ENCODE results near the gene MEF2C. TPM values are rescaled to one million over a fixed set of nuclear protein-coding genes. Genes with fewer than 3 reads are reported as not detected.

The MEF2C gene
- total RNA-seq, 2 experiments from 2014 or later = 0.06 to 0.19 TPM

DNA sequence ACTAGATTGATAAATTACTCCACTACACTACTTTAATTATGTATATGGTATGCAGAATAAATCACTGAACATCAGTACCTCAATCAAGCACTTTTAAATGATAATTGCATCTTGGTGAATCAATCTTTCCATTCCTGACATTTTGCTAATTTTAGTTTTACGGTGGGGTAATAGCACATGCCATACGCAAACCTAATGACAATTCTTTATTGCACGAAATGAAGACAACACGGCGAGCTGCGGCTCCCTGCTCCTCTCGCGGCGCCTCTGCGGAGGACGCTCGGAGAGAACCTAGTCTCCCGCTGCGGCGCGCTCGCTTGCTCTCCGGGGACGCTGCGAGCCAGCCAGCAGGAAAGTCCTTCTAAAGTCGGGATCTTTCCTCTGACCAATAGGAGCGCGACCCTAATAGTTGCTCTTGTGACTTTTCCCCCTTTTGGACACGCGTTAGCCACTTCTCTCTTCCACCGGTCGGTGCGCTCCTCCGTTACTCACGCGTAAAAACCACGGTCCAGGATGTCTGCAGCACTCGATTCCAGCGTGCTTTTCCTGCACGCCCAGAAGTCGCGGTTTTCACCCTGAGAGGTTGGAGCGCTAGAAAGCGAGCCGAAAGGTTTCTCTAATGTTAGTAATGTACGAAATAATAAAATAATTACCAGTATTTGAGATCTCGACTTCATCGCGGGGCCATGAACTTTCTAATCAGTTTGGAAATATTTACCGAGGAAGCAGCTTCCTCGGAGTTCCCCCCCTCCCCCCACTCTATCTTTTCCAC is 1.0 kb upstream of the MEF2C start:
- Mint-ChIP-seq H3K27ac (no peak overlapping the region), H3K27me3 (peaks cover 70% of the 10 kb centered on the region), H3K36me3 (peaks cover 2% of the 10 kb centered on the region), H3K4me3 (peak overlapping the region; percentile 80), H3K4me1 (peaks cover 17% of the 10 kb centered on the region), H3K9me3 (ENCODE audit: low read depth) (no peaks in the 10 kb centered on the region)
- DNase-seq = no peak
- peak; percentile 51 for ATAC-seq
- CTCF ChIA-PET = no interaction called here

DNA sequence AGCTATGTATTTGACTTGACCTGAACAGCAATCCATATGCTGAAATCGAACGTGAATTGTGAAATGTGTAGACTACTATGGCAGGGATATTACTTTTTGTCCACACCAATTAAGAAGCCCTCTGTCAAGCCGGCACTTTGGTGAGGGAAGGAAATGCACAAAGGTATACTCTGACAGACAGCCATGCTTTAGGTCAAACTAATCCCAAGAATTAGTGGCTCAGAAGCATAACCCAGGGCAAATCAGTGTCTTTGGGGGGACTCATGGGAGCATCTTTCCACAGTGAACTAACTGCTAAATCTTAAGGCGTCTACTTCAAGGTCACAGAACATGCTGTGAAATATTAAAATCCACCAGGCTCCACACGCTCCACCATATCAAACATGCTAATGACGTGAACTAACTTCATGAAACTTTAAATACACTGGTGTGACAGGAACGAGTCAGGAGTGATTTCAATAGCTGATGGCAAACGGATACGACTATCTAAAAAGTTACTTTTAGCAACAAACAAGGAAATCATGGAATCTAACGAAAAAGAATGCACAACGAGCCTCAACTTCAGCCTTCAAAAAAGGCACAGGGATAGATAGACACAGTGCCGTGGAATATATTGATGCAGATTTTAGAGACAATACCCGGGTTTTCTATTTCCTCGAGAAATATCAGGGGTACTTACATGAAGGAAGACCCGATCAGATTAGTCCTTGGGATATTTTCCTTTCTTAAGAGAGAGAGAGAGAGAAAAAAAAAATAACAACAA is 527 bp downstream of the MEF2C start:
- Mint-ChIP-seq H3K9me3 (ENCODE audit: low read depth) (no peaks in the 10 kb centered on the region), H3K4me3 (peak overlapping the region; percentile 80), H3K27ac (no peak overlapping the region), H3K36me3 (peaks cover 2% of the 10 kb centered on the region), H3K4me1 (peaks cover 17% of the 10 kb centered on the region), H3K27me3 (peaks cover 61% of the 10 kb centered on the region)
- CTCF ChIA-PET = no interaction called here
- ATAC-seq (no peak), DNase-seq (no peak)

DNA sequence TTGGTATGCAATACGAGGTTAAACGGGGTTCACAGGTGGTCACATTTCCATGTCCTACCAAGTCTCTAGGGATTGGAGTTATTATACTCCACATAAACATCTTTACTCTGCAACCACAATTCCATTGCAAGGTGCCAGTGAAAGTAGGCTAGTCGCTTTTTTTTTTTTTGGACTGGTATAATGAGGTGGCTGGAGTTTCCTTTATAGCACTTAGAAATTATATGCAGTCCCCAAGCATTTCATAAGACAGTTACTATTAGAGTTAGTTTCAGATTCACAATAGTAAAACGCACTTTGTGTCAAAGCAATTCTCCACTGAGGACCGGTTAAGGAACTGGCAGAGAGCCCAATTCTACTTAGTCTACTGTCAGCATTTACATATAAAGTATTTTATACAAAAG is 1.4 kb downstream of the MEF2C start:
- Mint-ChIP-seq H3K9me3 (ENCODE audit: low read depth) (no peaks in the 10 kb centered on the region), H3K27me3 (peaks cover 56% of the 10 kb centered on the region), H3K36me3 (peaks cover 2% of the 10 kb centered on the region), H3K27ac (no peak overlapping the region), H3K4me1 (peaks cover 17% of the 10 kb centered on the region), H3K4me3 (no peak overlapping the region)
- CTCF ChIA-PET = no interaction called here
- DNase-seq (no peak), ATAC-seq (no peak)

DNA sequence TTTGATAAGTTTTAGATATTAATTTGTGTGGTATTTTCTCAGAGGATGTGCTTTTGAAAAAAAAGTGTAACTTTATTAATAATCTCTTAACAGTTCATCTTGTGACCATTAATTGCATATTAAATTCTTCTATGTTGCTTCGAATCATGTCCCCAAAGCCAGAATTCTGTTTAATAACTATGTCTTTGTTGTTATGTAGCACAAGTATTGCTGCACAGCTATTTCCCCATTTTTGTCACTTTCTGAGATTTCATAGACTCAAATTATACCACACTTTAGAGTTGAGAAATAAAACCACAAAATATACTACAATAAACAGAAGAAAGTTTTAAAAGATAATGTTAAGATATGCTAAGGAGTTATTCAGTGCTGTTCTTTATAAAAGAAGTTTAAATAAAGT is 2.8 kb downstream of the MEF2C start:
- H3K27me3 Mint-ChIP-seq = peaks cover 48% of the 10 kb centered on the region

DNA sequence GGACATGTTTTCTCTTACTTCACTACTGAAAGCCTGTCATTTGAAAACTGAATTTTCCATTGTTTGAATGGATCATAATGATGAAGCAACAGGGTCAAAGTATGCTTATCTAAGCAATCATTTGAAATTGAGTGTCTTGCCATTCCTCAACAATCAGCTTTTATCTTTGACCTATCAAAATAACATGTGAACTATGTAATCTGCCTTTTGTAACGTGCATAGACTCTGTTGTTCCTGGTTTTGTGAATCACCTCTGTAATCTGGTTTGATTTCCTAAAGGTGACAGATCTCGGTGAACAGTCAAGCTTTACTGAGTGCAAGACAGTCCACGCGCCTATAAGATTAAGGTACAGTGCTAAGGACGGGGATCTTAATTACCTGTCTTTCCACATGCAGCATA is 3.3 kb downstream of the MEF2C start:
- ATAC-seq = no peak
- Mint-ChIP-seq H3K9me3 (ENCODE audit: low read depth) (no peaks in the 10 kb centered on the region), H3K4me3 (no peak overlapping the region), H3K27ac (no peak overlapping the region), H3K36me3 (peaks cover 2% of the 10 kb centered on the region), H3K27me3 (peaks cover 47% of the 10 kb centered on the region), H3K4me1 (peaks cover 17% of the 10 kb centered on the region)
- CTCF ChIA-PET = interaction anchor here (0.8 kb wide), 1 partner anchor 13 kb away, joined by 3 read pairs; no protein-coding TSS in a partner anchor
- no peak for DNase-seq

More for the DNA sequence above, 2.8 kb downstream of the MEF2C start:
- no peak for ATAC-seq
- Mint-ChIP-seq H3K4me3 (no peak overlapping the region), H3K9me3 (ENCODE audit: low read depth) (no peaks in the 10 kb centered on the region), H3K27ac (no peak overlapping the region), H3K4me1 (peaks cover 17% of the 10 kb centered on the region), H3K36me3 (peaks cover 2% of the 10 kb centered on the region)
- no peak for DNase-seq
- CTCF ChIA-PET = no interaction called here

DNA sequence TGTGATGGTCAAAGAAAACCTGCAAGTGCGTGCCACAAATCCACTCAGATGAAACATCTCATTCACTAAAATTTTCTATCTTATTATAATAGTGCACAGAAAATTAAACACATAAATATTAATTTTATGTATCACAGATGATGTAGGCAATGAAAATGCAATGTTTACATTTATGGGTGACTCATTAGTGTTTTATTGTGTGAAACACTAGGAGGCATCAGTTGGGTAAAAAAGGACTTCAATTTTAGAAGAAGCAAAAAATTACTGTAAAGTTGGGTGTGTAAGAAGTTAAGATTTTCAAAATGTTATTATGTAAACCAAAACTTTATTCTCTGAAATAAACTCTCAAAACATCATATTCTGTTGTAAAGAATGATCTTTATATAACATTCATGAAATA is 4.0 kb downstream of the MEF2C start:
- Mint-ChIP-seq H3K36me3 (peaks cover 2% of the 10 kb centered on the region), H3K27me3 (peaks cover 40% of the 10 kb centered on the region), H3K4me3 (no peak overlapping the region), H3K9me3 (ENCODE audit: low read depth) (no peaks in the 10 kb centered on the region), H3K27ac (no peak overlapping the region), H3K4me1 (peaks cover 13% of the 10 kb centered on the region)
- ATAC-seq (no peak), DNase-seq (no peak)
- CTCF ChIA-PET = no interaction called here

DNA sequence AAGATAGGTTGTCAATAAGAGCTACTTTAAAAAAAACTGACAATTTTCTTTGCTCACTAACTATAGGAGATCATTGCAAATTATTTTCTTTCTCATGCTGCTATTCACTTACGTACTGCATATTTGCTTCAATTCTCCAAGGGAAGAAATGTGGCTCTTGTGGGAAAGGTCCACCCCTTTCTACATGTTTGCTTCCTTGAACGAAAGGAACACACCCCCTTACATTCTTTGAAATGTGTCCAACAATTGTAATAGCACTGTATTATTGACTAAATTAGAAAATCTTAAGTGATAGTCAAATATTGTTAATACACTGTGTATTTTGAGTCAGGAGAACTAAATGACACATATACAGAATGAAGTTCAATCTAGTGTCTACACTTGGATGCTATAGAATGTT is 5.2 kb downstream of the MEF2C start:
- ATAC-seq (no peak), DNase-seq (no peak)
- Mint-ChIP-seq H3K4me3 (no peak overlapping the region), H3K4me1 (peaks cover 6% of the 10 kb centered on the region), H3K9me3 (ENCODE audit: low read depth) (no peaks in the 10 kb centered on the region), H3K27ac (no peak overlapping the region), H3K36me3 (peaks cover 2% of the 10 kb centered on the region), H3K27me3 (peaks cover 32% of the 10 kb centered on the region)
- CTCF ChIA-PET = no interaction called here

DNA sequence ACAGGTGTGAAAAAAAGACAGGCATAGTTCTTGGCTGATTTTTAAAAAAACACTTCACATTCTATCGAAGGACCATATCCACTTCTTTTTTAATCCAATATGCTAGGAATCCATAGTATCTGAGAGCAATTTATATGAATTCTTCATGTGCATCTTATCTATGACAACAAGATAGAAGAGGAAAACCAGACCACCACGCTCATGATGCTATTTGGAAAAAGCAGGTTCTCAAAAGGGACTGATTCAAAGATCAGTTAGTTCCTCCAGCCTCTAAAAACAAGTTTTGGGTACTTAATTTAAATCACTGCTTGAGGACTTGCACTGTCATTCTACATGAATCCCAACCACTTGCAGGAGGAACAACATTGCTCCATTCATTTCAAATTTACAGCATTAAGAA is 6.3 kb downstream of the MEF2C start:
- H3K4me1 Mint-ChIP-seq = no peaks in the 10 kb centered on the region
- CTCF ChIA-PET = no interaction called here
- no peak for ATAC-seq
- no peaks in the 10 kb centered on the region for H3K9me3 Mint-ChIP-seq (ENCODE audit: low read depth)
- H3K4me3 Mint-ChIP-seq = no peak overlapping the region
- peaks cover 21% of the 10 kb centered on the region for H3K27me3 Mint-ChIP-seq
- no peak for DNase-seq
- H3K27ac Mint-ChIP-seq = no peak overlapping the region
- no peaks in the 10 kb centered on the region for H3K36me3 Mint-ChIP-seq

DNA sequence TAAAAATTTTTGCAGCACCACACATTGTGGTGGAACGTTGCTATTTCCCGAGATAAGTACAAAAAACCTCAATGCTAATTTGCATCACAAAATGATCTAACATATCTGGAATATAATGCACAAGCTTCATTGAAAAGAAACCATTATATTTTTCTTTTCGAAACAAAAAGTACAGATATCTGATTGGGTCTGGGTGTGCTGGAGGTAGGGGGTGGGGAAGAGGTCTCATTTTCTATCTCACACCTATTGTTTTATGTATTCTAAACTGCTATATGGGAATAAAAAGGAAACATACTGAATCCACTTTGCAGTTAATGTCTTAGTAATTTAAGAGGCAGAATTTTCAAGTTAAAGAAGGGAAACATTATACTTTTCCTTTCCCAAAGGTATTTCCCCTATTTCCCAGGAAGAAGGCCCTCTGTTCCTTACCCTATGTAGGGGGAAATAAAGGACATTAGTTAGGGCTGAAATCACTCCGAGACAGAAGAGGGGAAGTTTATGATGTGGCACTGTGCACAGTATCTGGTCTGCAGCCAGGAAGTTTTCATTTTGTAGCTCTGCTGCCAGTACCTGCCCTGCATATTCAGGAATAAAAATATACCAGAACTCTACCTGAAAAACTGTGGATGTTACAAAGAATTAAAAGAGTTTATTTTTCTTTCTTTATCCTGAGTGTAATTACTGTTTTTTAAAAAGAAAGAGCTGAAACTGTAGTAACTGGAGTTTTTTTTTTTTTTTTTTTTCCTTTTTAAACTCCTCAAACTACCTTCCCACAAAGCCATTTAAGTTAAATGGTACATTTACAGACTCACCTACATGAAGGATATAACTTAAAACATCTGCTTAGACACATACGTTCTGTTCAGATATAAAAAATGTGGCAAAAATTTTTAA is 7.4 kb downstream of the MEF2C start:
- Mint-ChIP-seq H3K4me1 (no peaks in the 10 kb centered on the region), H3K36me3 (no peaks in the 10 kb centered on the region), H3K27ac (no peak overlapping the region), H3K27me3 (peaks cover 15% of the 10 kb centered on the region), H3K9me3 (ENCODE audit: low read depth) (no peaks in the 10 kb centered on the region), H3K4me3 (no peak overlapping the region)
- CTCF ChIA-PET = no interaction called here
- ATAC-seq = no peak
- DNase-seq = no peak

DNA sequence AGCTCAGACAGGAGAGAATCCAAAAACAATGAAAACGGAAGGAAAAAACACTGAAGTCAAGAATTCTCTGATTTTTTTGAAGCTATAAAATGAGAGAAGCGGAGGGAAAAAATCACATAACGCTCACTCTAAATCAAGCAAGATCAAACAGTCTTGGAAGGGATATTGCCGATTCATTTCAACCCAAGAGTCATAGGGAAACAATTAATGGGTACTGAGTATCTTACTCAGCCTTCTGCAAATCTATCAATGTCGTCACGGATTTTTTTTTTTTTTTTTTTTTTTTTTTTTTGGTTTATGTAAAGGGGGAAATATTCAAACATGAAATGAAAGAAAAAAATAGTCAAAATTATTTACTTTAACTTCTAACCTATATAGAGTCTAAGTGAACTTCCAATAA is 9.5 kb downstream of the MEF2C start:
- peaks cover 6% of the 10 kb centered on the region for H3K27me3 Mint-ChIP-seq
- ATAC-seq (no peak), DNase-seq (no peak)
- no peaks in the 10 kb centered on the region for H3K9me3 Mint-ChIP-seq (ENCODE audit: low read depth)
- H3K4me1 Mint-ChIP-seq = no peaks in the 10 kb centered on the region
- H3K36me3 Mint-ChIP-seq = no peaks in the 10 kb centered on the region
- H3K27ac Mint-ChIP-seq = no peak overlapping the region
- no peak overlapping the region for H3K4me3 Mint-ChIP-seq
- CTCF ChIA-PET = no interaction called here

DNA sequence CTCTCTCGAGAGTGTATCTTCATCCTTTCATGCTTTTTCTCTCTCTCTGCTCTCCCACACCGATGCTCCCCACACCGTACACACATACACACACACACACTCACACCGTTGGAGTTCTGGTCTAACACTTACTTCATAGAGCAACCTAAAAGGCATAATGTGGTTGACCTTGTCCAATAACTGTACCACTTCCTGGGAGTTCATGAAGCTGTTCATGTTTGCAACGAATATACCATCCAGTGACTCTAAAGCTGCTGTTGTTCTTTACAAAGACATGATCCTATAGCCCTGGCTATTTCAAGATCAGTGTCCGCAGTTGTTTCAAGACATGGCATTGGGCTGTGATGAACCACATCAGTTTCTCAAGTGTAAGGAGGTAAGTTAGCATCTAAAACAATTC is 10.0 kb downstream of the MEF2C start:
- DNase-seq (no peak), ATAC-seq (no peak)
- Mint-ChIP-seq H3K27ac (no peak overlapping the region), H3K4me1 (no peaks in the 10 kb centered on the region), H3K4me3 (no peak overlapping the region), H3K27me3 (peaks cover 3% of the 10 kb centered on the region), H3K9me3 (ENCODE audit: low read depth) (no peaks in the 10 kb centered on the region), H3K36me3 (no peaks in the 10 kb centered on the region)
- CTCF ChIA-PET = no interaction called here

DNA sequence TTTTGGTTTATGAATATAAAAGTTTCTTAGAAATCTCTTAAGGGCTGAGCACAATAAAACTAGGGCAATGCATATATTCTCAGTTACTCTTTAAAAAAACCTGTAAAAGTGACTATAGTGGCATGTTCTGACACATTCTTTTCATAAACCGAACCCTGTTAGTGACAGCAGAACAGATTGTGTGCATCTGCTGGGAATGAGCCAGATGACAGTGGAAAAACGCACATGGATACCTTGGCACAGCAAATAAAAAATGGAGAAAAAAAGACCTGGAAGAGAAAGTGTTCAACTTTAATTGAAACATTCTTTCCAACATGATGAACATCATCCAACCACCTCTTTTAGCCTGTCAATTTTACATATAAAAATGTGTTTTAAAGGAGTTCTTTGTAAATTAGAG is 12.7 kb downstream of the MEF2C start:
- no peak for ATAC-seq
- Mint-ChIP-seq H3K4me3 (no peak overlapping the region), H3K9me3 (ENCODE audit: low read depth) (no peaks in the 10 kb centered on the region), H3K27me3 (no peaks in the 10 kb centered on the region), H3K27ac (no peak overlapping the region), H3K36me3 (no peaks in the 10 kb centered on the region), H3K4me1 (no peaks in the 10 kb centered on the region)
- CTCF ChIA-PET = no interaction called here
- DNase-seq = no peak

DNA sequence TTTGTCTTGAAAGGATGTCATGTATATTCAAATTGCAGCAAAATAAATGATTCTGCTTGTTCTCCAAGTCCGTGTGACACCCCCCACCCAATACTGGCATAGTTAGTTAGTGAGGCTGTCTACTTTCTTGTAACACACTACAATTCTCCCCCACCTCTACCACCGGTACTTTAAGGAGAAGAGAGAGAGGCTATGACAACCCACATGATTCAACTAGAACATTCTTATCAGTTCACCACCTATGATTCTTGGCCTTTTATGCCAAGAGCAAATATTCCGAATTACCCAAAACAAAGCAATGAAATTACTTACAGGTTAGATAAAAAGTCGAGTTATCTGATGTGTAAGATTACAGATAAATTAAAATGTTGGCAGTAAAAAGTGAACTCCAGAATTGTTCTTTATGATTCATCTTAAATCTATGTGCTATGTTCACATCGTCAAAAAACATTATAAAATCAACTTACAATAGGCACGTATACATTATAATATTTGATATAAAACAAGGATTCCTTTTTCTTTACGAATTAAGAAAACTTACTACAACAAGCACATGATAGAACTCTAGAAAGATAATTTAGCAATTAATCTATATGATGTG is 14.4 kb downstream of the MEF2C start:
- H3K4me3 Mint-ChIP-seq = no peak overlapping the region
- no peaks in the 10 kb centered on the region for H3K27me3 Mint-ChIP-seq
- CTCF ChIA-PET = interaction anchor here (0.6 kb wide), 1 partner anchor 20 kb away, joined by 3 read pairs; no protein-coding TSS in a partner anchor
- no peaks in the 10 kb centered on the region for H3K36me3 Mint-ChIP-seq
- H3K9me3 Mint-ChIP-seq (ENCODE audit: low read depth) = no peaks in the 10 kb centered on the region
- DNase-seq (no peak), ATAC-seq (no peak)
- no peaks in the 10 kb centered on the region for H3K4me1 Mint-ChIP-seq
- H3K27ac Mint-ChIP-seq = no peak overlapping the region
